Progenitor cell of endocrine pancreas (in vitro differentiated cells): Measurements from ENCODE around the gene TRIM8. TPM values are rescaled to one million over a fixed set of nuclear protein-coding genes. Genes with fewer than 3 reads are reported as not detected.
A peak's percentile ranks its signal among the peaks of the same experiment; 100 is the strongest.

ENCODE experiments used
- DNase-seq: peaks from one replicate; pipeline ENCODE4 v3.0.0; 2021; ENCODE audit warnings: low spot score; ENCODE audit not compliant: unreplicated experiment
- H3K27ac Mint-ChIP-seq: 2 replicates; pipeline ENCODE4 v1.8.0; 2021; ENCODE audit warnings: mild to moderate bottlenecking, moderate library complexity, mixed read lengths
- H3K27me3 Mint-ChIP-seq: 2 replicates; pipeline ENCODE4 v1.8.0; 2021; ENCODE audit warnings: mixed read lengths
- H3K36me3 Mint-ChIP-seq: 2 replicates; pipeline ENCODE4 v1.8.0; 2022; ENCODE audit warnings: mixed read lengths; ENCODE audit not compliant: insufficient read depth
- H3K4me1 Mint-ChIP-seq: 2 replicates; pipeline ENCODE4 v1.8.0; 2021; ENCODE audit warnings: low read depth, mixed read lengths
- H3K4me3 Mint-ChIP-seq: 2 replicates; pipeline ENCODE4 v1.8.0; 2021; ENCODE audit warnings: low read depth, mild to moderate bottlenecking, moderate library complexity, mixed read lengths
- H3K9me3 Mint-ChIP-seq: 2 replicates; pipeline ENCODE4 v1.8.0; 2021; ENCODE audit warnings: low read depth, mixed read lengths
- CTCF ChIP-seq: fragments of 200-600 bp; sonication (generic); IDR thresholded peaks from one replicate; pipeline ENCODE4 v1.5.0; 2021; ENCODE audit warnings: antibody characterized with exemption, mild to moderate bottlenecking; ENCODE audit not compliant: unreplicated experiment
- long read RNA-seq: library from polyadenylated mRNA; unstranded; transcript quantifications from one replicate; pipeline ENCODE4 v2.0.0, GENCODE V29; 2020
- total RNA-seq: library from RNA; stranded (reverse); gene quantifications from 2 replicates; pipeline ENCODE4 v1.2.1, GENCODE V29; 2021

TRIM8 gene
- 66.1 and 69.1 TPM in 2 replicates for total RNA-seq
- long read RNA-seq, partial matches to known transcripts, result 0 of 2 reads
- long read RNA-seq, other reads (novel, unspliced or antisense), result 2 of 2 reads

GRCh38 chr10:102644066-102644645, at the start of gene TRIM8:
Gene TRIM8 (plus strand): TSS chr10:102644479. CDS start chr10:102644618, 139 bp downstream.
- peak; percentile 44 for DNase-seq
- Mint-ChIP-seq H3K4me1 (peaks cover 30% of the 10 kb centered on the region), H3K27ac (peak within 1 kb of the TSS; percentile 96)

DNA sequence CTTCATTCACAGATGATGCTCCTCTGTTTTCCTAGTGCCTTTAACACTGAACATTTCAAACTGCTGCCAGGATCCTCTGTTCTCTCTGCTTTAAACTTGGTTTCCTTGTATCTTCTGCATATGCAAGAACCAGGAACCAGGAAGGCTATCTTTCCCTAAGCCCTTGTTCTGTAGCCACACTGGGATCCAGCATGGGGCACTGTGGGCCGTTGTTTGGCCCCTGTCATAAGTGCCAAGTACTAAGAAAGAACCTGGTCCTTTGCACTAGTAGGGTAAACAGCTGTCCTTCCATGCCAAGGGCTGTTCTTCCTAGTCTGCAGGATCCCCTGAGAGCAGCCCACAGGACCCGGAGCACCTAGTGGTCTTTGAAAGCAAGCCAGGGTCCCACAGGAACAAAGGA, 49.0 kb upstream of the TRIM8 start:
- Mint-ChIP-seq H3K27ac (no peak overlapping the region), H3K4me3 (no peak overlapping the region), H3K9me3 (no peaks in the 10 kb centered on the region), H3K27me3 (no peaks in the 10 kb centered on the region), H3K36me3 (peaks cover 5% of the 10 kb centered on the region), H3K4me1 (peaks cover 23% of the 10 kb centered on the region)
- no peak for DNase-seq
- no peak for TF ChIP-seq CTCF

More at GRCh38 chr10:102644066-102644645, at the start of gene TRIM8:
- Mint-ChIP-seq H3K4me3 (peak within 1 kb of the TSS; percentile 94), H3K36me3 (no peaks in the 10 kb centered on the region), H3K27me3 (no peaks in the 10 kb centered on the region), H3K9me3 (no peaks in the 10 kb centered on the region)
- TF ChIP-seq CTCF, result no peak

GRCh38 chr10:102595897-102596296, 48.4 kb upstream of the TRIM8 start:
- H3K27me3 Mint-ChIP-seq, result no peaks in the 10 kb centered on the region
- H3K36me3 Mint-ChIP-seq, result peaks cover 7% of the 10 kb centered on the region
- no peak for TF ChIP-seq CTCF
- H3K9me3 Mint-ChIP-seq, result no peaks in the 10 kb centered on the region
- no peak for DNase-seq
- peak overlapping the region; percentile 62 for H3K27ac Mint-ChIP-seq
- H3K4me1 Mint-ChIP-seq, result peaks cover 26% of the 10 kb centered on the region
- H3K4me3 Mint-ChIP-seq, result no peak overlapping the region

DNA sequence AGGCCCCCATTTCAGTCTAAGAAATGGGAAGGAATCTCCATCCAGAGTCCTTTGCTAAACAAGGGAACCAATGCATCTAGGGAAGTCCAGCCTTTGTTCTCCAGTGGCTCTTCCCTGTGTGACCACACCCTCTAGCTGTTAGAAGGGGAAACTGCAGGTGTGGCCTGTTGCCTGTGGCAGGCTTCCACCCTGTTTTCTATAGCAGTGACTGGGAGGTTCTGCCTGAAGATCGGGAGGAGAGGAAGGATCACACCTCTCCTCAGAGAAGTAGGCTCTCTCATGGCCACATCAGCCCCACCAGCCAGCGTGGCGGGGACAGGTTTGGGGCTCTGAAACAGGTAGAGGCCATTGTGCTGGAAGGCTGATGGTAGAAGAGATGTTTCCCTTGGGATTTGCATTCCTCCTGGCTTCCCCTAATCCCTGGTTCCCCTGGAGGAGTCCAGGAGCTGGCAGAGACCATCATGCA, 47.7 kb upstream of the TRIM8 start:
- peak; percentile 71 for TF ChIP-seq CTCF
- Mint-ChIP-seq H3K9me3 (no peaks in the 10 kb centered on the region), H3K4me1 (peaks cover 26% of the 10 kb centered on the region), H3K27ac (peak overlapping the region; percentile 13), H3K27me3 (no peaks in the 10 kb centered on the region), H3K36me3 (peaks cover 7% of the 10 kb centered on the region), H3K4me3 (no peak overlapping the region)
- no peak for DNase-seq

DNA sequence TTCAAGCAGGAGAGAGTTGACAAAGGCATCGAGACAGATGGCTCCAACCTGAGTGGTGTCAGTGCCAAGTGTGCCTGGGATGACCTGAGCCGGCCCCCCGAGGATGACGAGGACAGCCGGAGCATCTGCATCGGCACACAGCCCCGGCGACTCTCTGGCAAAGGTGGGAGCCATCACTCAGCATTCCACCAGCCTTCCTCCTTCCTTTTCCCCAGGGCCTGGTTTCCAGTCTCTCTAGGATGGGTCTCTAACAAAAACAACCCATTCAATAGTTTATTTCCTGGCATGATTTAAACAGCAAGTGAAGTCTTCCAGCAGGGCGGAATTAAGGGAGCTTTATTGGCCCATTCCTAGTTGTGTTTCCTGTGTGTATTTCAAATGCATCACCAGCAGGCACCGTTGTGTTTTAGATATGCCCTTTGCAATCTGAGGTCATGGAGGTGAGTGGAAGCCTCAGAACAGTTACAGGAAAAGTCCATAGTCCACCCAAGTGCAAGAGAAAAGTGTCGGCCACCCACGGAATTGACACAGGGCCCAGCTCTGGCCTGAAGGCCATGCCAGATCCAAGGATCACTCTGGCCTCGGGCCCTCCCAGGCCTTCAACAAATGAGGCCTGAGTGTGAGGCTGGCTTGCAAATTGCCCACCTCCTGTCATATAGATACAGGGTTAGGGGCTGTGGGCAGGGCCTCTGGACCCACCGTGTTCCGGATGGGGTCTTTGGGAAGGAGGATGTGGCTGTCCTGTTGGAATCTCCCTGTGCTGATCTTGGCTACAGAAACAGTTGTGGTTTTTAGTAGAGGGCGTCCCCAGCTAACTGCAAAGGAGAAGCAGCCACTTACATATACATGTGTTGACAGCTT, 46.9 kb upstream of the TRIM8 start:
- H3K27ac Mint-ChIP-seq, result peak overlapping the region; percentile 24
- H3K27me3 Mint-ChIP-seq, result no peaks in the 10 kb centered on the region
- H3K4me1 Mint-ChIP-seq, result peaks cover 26% of the 10 kb centered on the region
- H3K9me3 Mint-ChIP-seq, result no peaks in the 10 kb centered on the region
- no peak overlapping the region for H3K4me3 Mint-ChIP-seq
- H3K36me3 Mint-ChIP-seq, result peaks cover 7% of the 10 kb centered on the region
- TF ChIP-seq CTCF, result no peak
- no peak for DNase-seq
